ENCODE data around the gene TNFRSF4. TPM values are rescaled to one million over a fixed set of nuclear protein-coding genes. Genes with fewer than 3 reads are reported as not detected.

Gene TNFRSF4
- total and polyA plus RNA-seq, 8 donors, result 2.0 to 4.5 (median 3.1) TPM

DNA sequence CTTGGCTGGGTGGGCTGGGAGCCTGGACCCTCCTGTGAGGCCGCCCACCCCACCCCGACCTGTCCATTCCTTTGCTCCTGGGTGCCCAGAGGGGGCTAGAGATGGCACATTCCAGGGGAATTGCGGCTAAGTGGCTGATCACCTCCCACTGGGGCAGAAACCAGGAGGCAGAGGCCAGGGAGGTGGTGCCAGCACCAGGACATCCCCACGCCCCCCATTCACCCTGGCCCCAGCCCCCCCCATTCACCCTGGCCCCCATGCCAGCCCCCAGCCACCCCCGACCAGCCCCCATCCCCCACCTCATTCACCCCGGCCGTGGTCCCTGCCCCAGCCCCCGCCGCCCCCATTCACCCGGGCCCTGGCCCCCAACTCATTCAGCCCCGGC lies 26.4 kb upstream of the TNFRSF4 start:
- ATAC-seq, result no peak
- Histone ChIP-seq H3K4me1 (no peaks in the 10 kb centered on the region), H3K4me3 (no peak overlapping the region), H3K27ac (no peak overlapping the region), H3K27me3 (peaks cover 28 to 76% of the 10 kb centered on the region in 2 donors), H3K9me3 (no peaks in the 10 kb centered on the region), H3K36me3 (no peaks in the 10 kb centered on the region)
- intact Hi-C loops (cut with DNase I), result loop anchor here in 1 of 2 donors (10.0 kb wide), 1 partner anchor 116 kb away; no protein-coding TSS in a partner anchor
- TF ChIP-seq, protein P1, sequence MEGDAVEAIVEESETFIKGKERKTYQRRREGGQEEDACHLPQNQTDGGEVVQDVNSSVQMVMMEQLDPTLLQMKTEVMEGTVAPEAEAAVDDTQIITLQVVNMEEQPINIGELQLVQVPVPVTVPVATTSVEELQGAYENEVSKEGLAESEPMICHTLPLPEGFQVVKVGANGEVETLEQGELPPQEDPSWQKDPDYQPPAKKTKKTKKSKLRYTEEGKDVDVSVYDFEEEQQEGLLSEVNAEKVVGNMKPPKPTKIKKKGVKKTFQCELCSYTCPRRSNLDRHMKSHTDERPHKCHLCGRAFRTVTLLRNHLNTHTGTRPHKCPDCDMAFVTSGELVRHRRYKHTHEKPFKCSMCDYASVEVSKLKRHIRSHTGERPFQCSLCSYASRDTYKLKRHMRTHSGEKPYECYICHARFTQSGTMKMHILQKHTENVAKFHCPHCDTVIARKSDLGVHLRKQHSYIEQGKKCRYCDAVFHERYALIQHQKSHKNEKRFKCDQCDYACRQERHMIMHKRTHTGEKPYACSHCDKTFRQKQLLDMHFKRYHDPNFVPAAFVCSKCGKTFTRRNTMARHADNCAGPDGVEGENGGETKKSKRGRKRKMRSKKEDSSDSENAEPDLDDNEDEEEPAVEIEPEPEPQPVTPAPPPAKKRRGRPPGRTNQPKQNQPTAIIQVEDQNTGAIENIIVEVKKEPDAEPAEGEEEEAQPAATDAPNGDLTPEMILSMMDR (IDR thresholded peaks at IDR 0.05), result no peak
- no peak for DNase-seq

- ATAC-seq (no peak), DNase-seq (no peak)
- Histone ChIP-seq H3K4me1 (no peaks in the 10 kb centered on the region), H3K27ac (no peak overlapping the region), H3K36me3 (no peaks in the 10 kb centered on the region), H3K27me3 (peaks cover 28 to 75% of the 10 kb centered on the region in 2 donors), H3K9me3 (no peaks in the 10 kb centered on the region), H3K4me3 (no peak overlapping the region)
- TF ChIP-seq, protein P1 (IDR thresholded peaks at IDR 0.05), result no peak
- intact Hi-C loops (cut with DNase I), result loop anchor here in 1 of 2 donors (10.0 kb wide), 1 partner anchor 115 kb away; no protein-coding TSS in a partner anchor
Observed at GRCh38 chr1:1239614-1240347, 25.8 kb upstream of the TNFRSF4 start.

GRCh38 chr1:1239227-1239613 lies 25.3 kb upstream of the TNFRSF4 start:
- H3K9me3 ChIP-seq, result no peaks in the 10 kb centered on the region
- no peak overlapping the region for H3K27ac ChIP-seq
- no peaks in the 10 kb centered on the region for H3K4me1 ChIP-seq
- no peak for DNase-seq
- TF ChIP-seq, protein P1 (IDR thresholded peaks at IDR 0.05), result no peak
- ATAC-seq, result no peak
- H3K36me3 ChIP-seq, result peaks cover 0 to 4% of the 10 kb centered on the region in 2 donors
- intact Hi-C loops (cut with DNase I), result no loop called here
- peaks cover 28 to 72% of the 10 kb centered on the region in 2 donors for H3K27me3 ChIP-seq
- H3K4me3 ChIP-seq, result no peak overlapping the region

DNA sequence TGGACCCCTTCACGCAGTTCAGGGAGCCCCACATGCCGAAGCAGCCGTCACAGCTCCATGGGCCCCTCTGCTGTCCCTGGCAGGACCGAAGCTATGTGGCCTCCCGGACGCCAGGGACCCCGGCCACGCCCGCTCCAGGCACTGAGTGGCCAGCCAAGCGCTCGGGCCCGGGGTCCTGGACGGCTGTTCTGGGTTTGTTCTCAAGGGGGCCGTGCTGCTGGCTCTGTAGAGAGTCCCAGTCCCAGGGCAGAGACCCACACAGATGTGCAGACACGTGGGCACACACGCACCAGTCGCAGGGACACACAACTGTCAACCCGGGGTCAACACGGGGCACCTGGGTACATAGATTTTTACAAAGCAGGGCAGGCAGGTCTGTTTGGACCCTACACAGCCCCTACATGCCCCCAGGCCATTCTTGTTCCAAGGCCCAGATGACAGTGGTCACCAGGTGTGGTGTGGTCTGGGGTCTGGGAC lies 24.8 kb upstream of the TNFRSF4 start:
- ATAC-seq, result no peak
- Histone ChIP-seq H3K9me3 (no peaks in the 10 kb centered on the region), H3K27me3 (peaks cover 28 to 67% of the 10 kb centered on the region in 2 donors), H3K27ac (no peak overlapping the region), H3K4me3 (no peak overlapping the region), H3K4me1 (peaks cover 0 to 4% of the 10 kb centered on the region in 2 donors), H3K36me3 (peaks cover 0 to 5% of the 10 kb centered on the region in 2 donors)
- intact Hi-C loops (cut with DNase I), result no loop called here
- DNase-seq, result no peak
- TF ChIP-seq, protein P1 (IDR thresholded peaks at IDR 0.05), result no peak

- Histone ChIP-seq H3K27ac (no peak overlapping the region), H3K27me3 (peaks cover 28 to 60% of the 10 kb centered on the region in 2 donors), H3K36me3 (peaks cover 0 to 5% of the 10 kb centered on the region in 2 donors), H3K9me3 (no peaks in the 10 kb centered on the region), H3K4me3 (no peak overlapping the region), H3K4me1 (peaks cover 1 to 11% of the 10 kb centered on the region in 2 donors)
- ATAC-seq (no peak), DNase-seq (no peak)
- TF ChIP-seq, protein P1 (IDR thresholded peaks at IDR 0.05), result no peak
- intact Hi-C loops (cut with DNase I), result no loop called here
Observed at GRCh38 chr1:1237874-1238701, 24.1 kb upstream of the TNFRSF4 start.

Data from left lung (tissue), 10 donors.